ENCODE measurements around the gene ARL5C. TPM values are rescaled to one million over a fixed set of nuclear protein-coding genes. Genes with fewer than 3 reads are reported as not detected.

The ARL5C gene
- total RNA-seq, 1 donor from 2014 or later: not detected

- Mint-ChIP-seq H3K9me3 (no peaks in the 10 kb centered on the region), H3K36me3 (no peaks in the 10 kb centered on the region), H3K27ac (no peak overlapping the region), H3K4me1 (peaks cover 27% of the 10 kb centered on the region), H3K27me3 (ENCODE audit: insufficient read depth, low read depth) (peaks cover 23% of the 10 kb centered on the region), H3K4me3 (no peak overlapping the region)
- Histone ChIP-seq H3K9ac (no peak overlapping the region), H3K9me3 (ENCODE audit: low read depth) (no peaks in the 10 kb centered on the region), H2AFZ (replicated peaks) (no peak overlapping the region), H3K27ac (no peak overlapping the region), H3K4me2 (no peak overlapping the region), H3K79me2 (ENCODE audit: low read depth) (no peaks in the 10 kb centered on the region), H3F3A (ENCODE audit: low read depth) (peaks cover 14% of the 10 kb centered on the region), H3K36me3 (no peaks in the 10 kb centered on the region), H3K27me3 (peaks cover 34% of the 10 kb centered on the region), H4K20me1 (ENCODE audit: low read depth) (no peaks in the 10 kb centered on the region), H3K4me1 (peaks cover 25% of the 10 kb centered on the region), H3K4me3 (no peak overlapping the region)
- no peak for DNase-seq (ENCODE audit: low spot score)
- TF ChIP-seq EZH2phosphoT487 (IDR thresholded peaks at IDR 0.05): no peak
- TF ChIP-seq EZH2 (IDR thresholded peaks at IDR 0.05): no peak
- no peak for TF ChIP-seq CTCF (IDR thresholded peaks at IDR 0.05)
Observed at GRCh38 chr17:39212195-39212810, 46.3 kb upstream of the ARL5C start.

GRCh38 chr17:39210093-39210434, 44.1 kb upstream of the ARL5C start:
- H3K4me3 Mint-ChIP-seq: peak overlapping the region; percentile 65
- peaks cover 28% of the 10 kb centered on the region for H3K4me1 ChIP-seq
- no peak overlapping the region for H3K27ac ChIP-seq
- peak overlapping the region; percentile 43 for H3K4me3 ChIP-seq
- H3K4me1 Mint-ChIP-seq: peaks cover 31% of the 10 kb centered on the region
- H3K27me3 ChIP-seq: peaks cover 26% of the 10 kb centered on the region
- H2AFZ ChIP-seq (replicated peaks): peak overlapping the region; percentile 69
- no peak for TF ChIP-seq EZH2 (IDR thresholded peaks at IDR 0.05)
- TF ChIP-seq EZH2phosphoT487 (IDR thresholded peaks at IDR 0.05): no peak
- TF ChIP-seq CTCF (IDR thresholded peaks at IDR 0.05): no peak
- H3K36me3 Mint-ChIP-seq: peaks cover under 1% of the 10 kb centered on the region
- H3K27ac Mint-ChIP-seq: peak overlapping the region; percentile 5
- H3K4me2 ChIP-seq: peak overlapping the region; percentile 93
- peaks cover 18% of the 10 kb centered on the region for H3K27me3 Mint-ChIP-seq (ENCODE audit: insufficient read depth, low read depth)
- DNase-seq (ENCODE audit: low spot score): no peak
- peaks cover 29% of the 10 kb centered on the region for H3F3A ChIP-seq (ENCODE audit: low read depth)
- no peaks in the 10 kb centered on the region for H3K9me3 Mint-ChIP-seq
- H3K79me2 ChIP-seq (ENCODE audit: low read depth): no peaks in the 10 kb centered on the region
- H3K9ac ChIP-seq: no peak overlapping the region
- H3K9me3 ChIP-seq (ENCODE audit: low read depth): no peaks in the 10 kb centered on the region
- H3K36me3 ChIP-seq: no peaks in the 10 kb centered on the region
- H4K20me1 ChIP-seq (ENCODE audit: low read depth): peaks cover 1% of the 10 kb centered on the region

GRCh38 chr17:39209317-39210092, 43.5 kb upstream of the ARL5C start:
- peak overlapping the region; percentile 93 for H3K4me2 ChIP-seq
- peaks cover 4% of the 10 kb centered on the region for H4K20me1 ChIP-seq (ENCODE audit: low read depth)
- peaks cover 20% of the 10 kb centered on the region for H3K27me3 Mint-ChIP-seq (ENCODE audit: insufficient read depth, low read depth)

More at GRCh38 chr17:39209317-39210092, 43.5 kb upstream of the ARL5C start:
- Mint-ChIP-seq H3K36me3 (peaks cover 4% of the 10 kb centered on the region), H3K27ac (no peak overlapping the region), H3K4me3 (peak overlapping the region; percentile 67), H3K9me3 (no peaks in the 10 kb centered on the region), H3K4me1 (peaks cover 29% of the 10 kb centered on the region)
- Histone ChIP-seq H3K9me3 (ENCODE audit: low read depth) (no peaks in the 10 kb centered on the region), H2AFZ (replicated peaks) (peak overlapping the region; percentile 69), H3K4me3 (peak overlapping the region; percentile 43), H3K27ac (no peak overlapping the region), H3K4me1 (peaks cover 28% of the 10 kb centered on the region), H3K9ac (no peak overlapping the region), H3K36me3 (no peaks in the 10 kb centered on the region), H3K79me2 (ENCODE audit: low read depth) (no peaks in the 10 kb centered on the region), H3K27me3 (peaks cover 26% of the 10 kb centered on the region), H3F3A (ENCODE audit: low read depth) (peaks cover 35% of the 10 kb centered on the region)
- DNase-seq (ENCODE audit: low spot score): peak; percentile 57
- TF ChIP-seq EZH2 (IDR thresholded peaks at IDR 0.05): no peak
- no peak for TF ChIP-seq EZH2phosphoT487 (IDR thresholded peaks at IDR 0.05)
- no peak for TF ChIP-seq CTCF (IDR thresholded peaks at IDR 0.05)
